AG04450 (cell line): ENCODE results near the gene PRG3. TPM values are rescaled to one million over a fixed set of nuclear protein-coding genes. Genes with fewer than 3 reads are reported as not detected.

Experiments
- CTCF ChIA-PET: fragments of 300-600, 350-600 bp; formaldehyde crosslinking; extraction: SDS; loops from one replicate; lab custom pipeline; 2022; ENCODE audit warnings: antibody characterized with exemption, inconsistent platforms; lab: Charles Lee
- POLR2A ChIA-PET: fragments of 350-600 bp; formaldehyde crosslinking; extraction: SDS; loops from one replicate; lab custom pipeline; 2021; ENCODE audit warnings: antibody characterized with exemption, inconsistent platforms; lab: Yijun Ruan, JAX
- DNase-seq: peaks from one replicate; pipeline ENCODE4 v3.0.0-alpha.2; 2011; ENCODE audit warnings: low read depth, low spot score
- H3K27ac ChIP-seq: one replicate; pipeline ENCODE4 v1.5.1; 2012; ENCODE audit warnings: low read depth, low read length, control low read depth
- H3K27me3 ChIP-seq: one replicate; pipeline ENCODE4 v1.6.0; 2012; ENCODE audit warnings: low read length; ENCODE audit not compliant: control insufficient read depth, insufficient read depth
- H3K4me3 ChIP-seq: 2 replicates; pipeline ENCODE4 v1.5.1; 2011; ENCODE audit warnings: mild to moderate bottlenecking, low read depth, low read length, control low read depth
- H3K9me3 ChIP-seq: 2 replicates; pipeline ENCODE4 v1.5.1; 2012; ENCODE audit warnings: low read length; ENCODE audit not compliant: control insufficient read depth, insufficient read depth
- polyA plus RNA-seq: library from polyadenylated mRNA; depleted of rRNA; stranded (reverse); fragments of >200 nt; gene quantifications from 2 replicates; pipeline ENCODE4 v1.2.3, GENCODE V29; 2011
- TF ChIP-seq, protein P1 (sequence below): IDR thresholded peaks from 2 replicates; pipeline ENCODE4 v1.5.1; 2011; ENCODE audit warnings: low read depth, low read length, control low read depth, inconsistent platforms

Gene PRG3
- polyA plus RNA-seq, 1 experiment, result not detected

DNA sequence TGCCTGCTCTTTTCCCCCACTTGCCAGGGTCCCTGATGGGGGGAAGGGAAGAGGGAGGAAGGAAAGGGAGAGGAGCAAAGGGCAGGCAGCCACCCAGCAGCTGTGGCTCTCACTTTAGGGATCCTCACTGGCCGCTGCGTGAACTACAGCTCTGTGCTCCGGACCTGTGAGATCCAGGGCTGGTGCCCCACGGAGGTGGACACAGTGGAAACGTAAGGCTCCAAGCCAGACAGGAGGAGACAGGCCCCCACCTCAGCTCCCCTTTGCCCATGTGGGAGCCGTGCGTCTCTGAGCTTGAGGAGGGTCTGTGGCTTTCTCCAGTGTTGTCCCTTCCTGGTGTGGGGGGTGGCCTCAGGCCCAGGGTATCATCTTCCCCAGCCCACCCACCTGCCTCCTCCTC lies 32.9 kb downstream of the PRG3 start:
- CTCF ChIA-PET, result interaction anchor here (1.6 to 2.8 kb wide), 4 partner anchors 179 to 507 kb away, joined by 4 to 18 read pairs (median 6); no protein-coding TSS in a partner anchor
- POLR2A ChIA-PET, result no interaction called here
- Histone ChIP-seq H3K27ac (no peak overlapping the region), H3K27me3 (peaks cover 2% of the 10 kb centered on the region), H3K9me3 (peaks cover 7% of the 10 kb centered on the region), H3K4me3 (no peak overlapping the region)
- no peak for DNase-seq
- TF ChIP-seq, protein P1, sequence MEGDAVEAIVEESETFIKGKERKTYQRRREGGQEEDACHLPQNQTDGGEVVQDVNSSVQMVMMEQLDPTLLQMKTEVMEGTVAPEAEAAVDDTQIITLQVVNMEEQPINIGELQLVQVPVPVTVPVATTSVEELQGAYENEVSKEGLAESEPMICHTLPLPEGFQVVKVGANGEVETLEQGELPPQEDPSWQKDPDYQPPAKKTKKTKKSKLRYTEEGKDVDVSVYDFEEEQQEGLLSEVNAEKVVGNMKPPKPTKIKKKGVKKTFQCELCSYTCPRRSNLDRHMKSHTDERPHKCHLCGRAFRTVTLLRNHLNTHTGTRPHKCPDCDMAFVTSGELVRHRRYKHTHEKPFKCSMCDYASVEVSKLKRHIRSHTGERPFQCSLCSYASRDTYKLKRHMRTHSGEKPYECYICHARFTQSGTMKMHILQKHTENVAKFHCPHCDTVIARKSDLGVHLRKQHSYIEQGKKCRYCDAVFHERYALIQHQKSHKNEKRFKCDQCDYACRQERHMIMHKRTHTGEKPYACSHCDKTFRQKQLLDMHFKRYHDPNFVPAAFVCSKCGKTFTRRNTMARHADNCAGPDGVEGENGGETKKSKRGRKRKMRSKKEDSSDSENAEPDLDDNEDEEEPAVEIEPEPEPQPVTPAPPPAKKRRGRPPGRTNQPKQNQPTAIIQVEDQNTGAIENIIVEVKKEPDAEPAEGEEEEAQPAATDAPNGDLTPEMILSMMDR, result no peak

DNA sequence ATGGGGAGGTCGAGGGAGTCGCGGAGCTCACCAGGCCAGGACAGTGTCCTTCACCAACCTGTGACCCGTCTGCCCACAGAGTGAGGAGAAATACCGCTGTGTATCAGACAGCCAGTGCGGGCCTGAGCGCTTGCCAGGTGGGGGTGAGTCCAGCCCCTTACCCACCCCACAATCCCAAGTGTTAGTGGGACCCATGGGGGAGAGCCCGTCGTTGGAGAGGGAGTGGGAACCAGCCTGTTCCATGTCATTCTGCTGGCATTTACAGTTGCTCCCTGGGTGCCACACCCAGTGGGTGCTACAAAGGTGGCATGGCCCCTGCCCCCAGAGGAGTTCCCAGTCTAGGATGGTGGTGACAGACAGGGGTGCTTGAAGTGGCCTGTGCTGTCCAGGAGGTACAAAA lies 33.6 kb downstream of the PRG3 start:
- ChIA-PET POLR2A (no interaction called here), CTCF (interaction anchor here (1.6 to 2.8 kb wide), 5 partner anchors 146 to 506 kb away, joined by 4 to 18 read pairs (median 8); no protein-coding TSS in a partner anchor)
- no peaks in the 10 kb centered on the region for H3K27me3 ChIP-seq
- TF ChIP-seq, protein P1, result no peak
- H3K9me3 ChIP-seq, result peaks cover 7% of the 10 kb centered on the region
- peak overlapping the region; percentile 31 for H3K27ac ChIP-seq
- H3K4me3 ChIP-seq, result no peak overlapping the region
- no peak for DNase-seq

DNA sequence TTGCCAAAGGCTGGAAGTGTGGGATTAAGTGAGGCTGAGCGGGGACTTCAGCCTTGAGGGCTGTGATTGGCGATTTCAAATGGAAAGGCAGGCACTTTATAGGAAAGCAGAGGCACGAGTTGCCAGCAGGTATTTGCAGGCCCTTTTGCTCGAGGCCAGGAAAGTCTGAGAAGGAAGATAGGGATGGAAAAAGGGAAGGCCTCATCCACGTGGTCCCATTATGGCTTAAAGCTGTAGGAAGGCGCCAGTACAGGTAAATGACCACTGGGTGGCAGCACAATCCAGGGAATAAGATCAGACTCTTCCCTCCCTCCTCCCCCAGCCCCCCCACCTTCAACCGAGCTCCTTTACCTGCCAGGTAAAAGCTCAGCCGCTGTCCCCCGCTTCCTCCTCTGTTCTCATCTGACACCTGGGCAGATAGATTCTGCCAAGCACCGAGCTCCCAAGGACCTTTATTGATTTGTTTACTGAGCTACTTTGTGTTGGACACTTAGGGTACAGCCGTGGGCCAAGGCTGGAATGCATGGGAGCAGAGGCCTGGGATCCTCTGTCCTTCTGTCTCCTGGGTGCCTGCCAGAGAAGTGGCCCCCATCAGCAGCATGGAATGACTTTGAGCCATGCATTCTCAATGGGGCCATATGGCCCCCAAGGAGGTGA lies 35.3 kb downstream of the PRG3 start:
- no peak for DNase-seq
- CTCF ChIA-PET, result interaction anchor here (0.5 to 2.2 kb wide), 36 partner anchors 9 to 1429 kb away, joined by 3 to 41 read pairs (median 4); partner anchors contain the start of genes RTN4RL2 and TNKS1BP1
- POLR2A ChIA-PET, result interaction anchor here (1.1 kb wide), 1 partner anchor 295 kb away, joined by 3 read pairs; no protein-coding TSS in a partner anchor
- peaks cover 2% of the 10 kb centered on the region for H3K9me3 ChIP-seq
- no peak overlapping the region for H3K4me3 ChIP-seq
- peaks cover 7% of the 10 kb centered on the region for H3K27me3 ChIP-seq
- no peak overlapping the region for H3K27ac ChIP-seq
- TF ChIP-seq, protein P1, result peak; percentile 65

DNA sequence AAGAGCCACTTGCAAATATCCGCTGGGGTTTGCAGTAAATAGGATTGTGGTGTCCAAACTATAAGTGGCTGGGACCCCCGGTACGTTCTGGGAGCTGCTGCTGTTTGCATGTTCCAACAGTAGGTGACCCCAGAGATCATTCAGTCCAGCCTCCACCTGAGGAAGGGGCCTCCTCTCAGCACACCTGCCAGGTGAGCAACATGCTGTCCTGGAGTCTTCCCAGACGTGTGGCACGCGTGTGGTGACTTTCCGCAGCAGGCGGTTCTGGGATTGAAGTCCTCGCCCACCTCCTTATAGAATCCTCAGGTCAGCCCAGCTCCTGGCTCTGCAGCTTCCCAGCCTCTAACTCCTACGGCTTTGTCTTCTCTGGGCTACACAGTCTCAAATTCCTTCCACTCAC lies 36.1 kb downstream of the PRG3 start:
- Histone ChIP-seq H3K9me3 (no peaks in the 10 kb centered on the region; the same call in 1 of the 2 replicates), H3K27ac (no peak overlapping the region), H3K27me3 (peaks cover 14% of the 10 kb centered on the region), H3K4me3 (no peak overlapping the region)
- ChIA-PET POLR2A (no interaction called here), CTCF (interaction anchor here (1.9 to 2.2 kb wide), 2 partner anchors 113 to 139 kb away, joined by 11 to 19 read pairs; no protein-coding TSS in a partner anchor)
- TF ChIP-seq, protein P1, result no peak
- DNase-seq, result no peak

DNA sequence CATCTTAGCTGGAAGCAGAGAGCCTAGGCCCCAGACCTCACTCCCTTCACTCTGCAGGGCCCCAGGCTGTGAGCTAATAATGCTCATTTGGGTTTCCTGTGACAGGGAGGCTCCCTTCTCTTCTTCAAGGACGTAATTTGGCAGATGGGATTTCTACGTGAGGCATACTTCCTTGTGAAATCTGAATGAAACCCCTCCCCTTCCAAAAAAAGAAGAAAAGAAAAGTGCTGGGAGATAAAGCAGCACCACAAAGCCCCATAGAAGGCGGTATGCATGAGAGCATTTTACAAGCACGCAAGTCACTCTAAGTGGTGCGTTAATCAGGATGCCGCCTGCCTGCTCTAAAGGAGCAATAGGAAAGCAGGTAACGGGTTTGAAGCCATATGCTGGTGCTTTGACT lies 37.1 kb downstream of the PRG3 start:
- no peak for DNase-seq
- ChIA-PET POLR2A (no interaction called here), CTCF (interaction anchor here (0.7 to 2.1 kb wide), 5 partner anchors 8 to 296 kb away, joined by 3 to 6 read pairs (median 4); no protein-coding TSS in a partner anchor)
- Histone ChIP-seq H3K27ac (no peak overlapping the region), H3K9me3 (no peaks in the 10 kb centered on the region), H3K27me3 (peaks cover 21% of the 10 kb centered on the region), H3K4me3 (no peak overlapping the region)
- TF ChIP-seq, protein P1, result no peak
